K562 (cell line): ENCODE measurements around the gene LRRC25. TPM values are rescaled to one million over a fixed set of nuclear protein-coding genes. Genes with fewer than 3 reads are reported as not detected.
A peak's percentile ranks its signal among the peaks of the same experiment; 100 is the strongest.

Experiments used
- CHD1 ChIP-seq: fragments of 200-600 bp; sonication (generic); IDR thresholded peaks from one replicate; pipeline ENCODE4 v1.6.1; 2012; ENCODE audit warnings: mild to moderate bottlenecking, moderate library complexity, low read length, inconsistent platforms
- ETV1 ChIP-seq: fragments of 450-650 bp; conservative IDR thresholded peaks from 2 replicates; pipeline ENCODE4 v1.6.1; 2016; ENCODE audit warnings: missing genetic modification characterization, control low read depth, low read depth, missing compliant biosample characterization
- HDAC6 ChIP-seq: IDR thresholded peaks from 2 replicates; pipeline ENCODE4 v1.6.1; 2012; ENCODE audit warnings: low read depth, mild to moderate bottlenecking, control low read depth, inconsistent platforms, low read length, moderate library complexity
- NCOA1 ChIP-seq: fragments of 450-650 bp; IDR thresholded peaks from 2 replicates; pipeline ENCODE4 v1.6.1; 2016; ENCODE audit warnings: low read depth
- NCOA2 ChIP-seq, 2 experiments: fragments of 450-650 bp; IDR thresholded peaks; 2 replicates each; pipeline ENCODE4 v1.6.1; 2018; ENCODE audit warnings: mild to moderate bottlenecking in 2 of 2, moderate library complexity in 1 of 2; ENCODE audit not compliant: partially characterized antibody in 2 of 2
- NCOA6 ChIP-seq: fragments of 450-650 bp; IDR thresholded peaks from 2 replicates; pipeline ENCODE4 v1.6.1; 2017; ENCODE audit warnings: mild to moderate bottlenecking
- NFE2 ChIP-seq: IDR thresholded peaks from 2 replicates; pipeline ENCODE4 v1.6.1; 2014; ENCODE audit warnings: antibody characterized with exemption, low read depth
- POLR3G ChIP-seq: IDR thresholded peaks from 2 replicates; pipeline ENCODE4 v1.6.1; 2011; ENCODE audit not compliant: insufficient read length, insufficient replicate concordance; ENCODE audit errors: extremely low read depth
- PYGO2 ChIP-seq: fragments of 450-650 bp; IDR thresholded peaks from 2 replicates; pipeline ENCODE4 v1.6.1; 2016; ENCODE audit warnings: mild to moderate bottlenecking, missing genetic modification characterization, moderate library complexity, missing compliant biosample characterization
- SIRT6 ChIP-seq: IDR thresholded peaks from one replicate; pipeline ENCODE4 v1.6.1; 2012; ENCODE audit warnings: low read depth, mild to moderate bottlenecking, control low read depth, inconsistent platforms, low read length, moderate library complexity
- ZNF133 ChIP-seq: fragments of 250-450 bp; sonication (Bioruptor Pico); IDR thresholded peaks from 2 replicates; pipeline ENCODE4 v1.4.0; 2020; ENCODE audit warnings: mild to moderate bottlenecking
- ZNF24 ChIP-seq: fragments of 450-650 bp; IDR thresholded peaks from 2 replicates; pipeline ENCODE4 v1.6.1; 2016
- ZNF324 ChIP-seq: fragments of 250-450 bp; sonication (Bioruptor Pico); IDR thresholded peaks from 2 replicates; pipeline ENCODE4 v1.4.0; 2020; ENCODE audit warnings: mild to moderate bottlenecking
- polyA plus RNA-seq, 8 experiments: library from polyadenylated mRNA; depleted of rRNA in 4 of 8; stranded (reverse) in 5 of 8; unstranded in 3 of 8; fragments of >200 nt; fragmentation: Nextera tagmentation in 2 of 8; fragmentation: Illumina TruSeq in 1 of 8; extraction: Ambion mirVana in 2 of 8; extraction: Trizol in 1 of 8; gene quantifications; 2 replicates each; pipeline versions ENCODE4 v1.2.1 to v1.2.3, GENCODE V29; 2011 to 2014; ENCODE audit warnings: inconsistent platforms in 1 of 8, missing spikeins in 1 of 8
- total RNA-seq, 7 experiments: library from RNA; depleted of rRNA in 6 of 7; stranded (reverse); fragments of >200 nt in 6 of 7; fragmentation: Illumina TruSeq in 2 of 7; extraction: Trizol in 2 of 7; gene quantifications; 2 replicates each; pipeline versions ENCODE4 v1.2.1 to v1.2.3, GENCODE V29; 2011 to 2021; ENCODE audit warnings: low replicate concordance in 1 of 7
- TF ChIP-seq, protein P1 (sequence below): fragments of 250-450 bp; sonication (Bioruptor Pico); IDR thresholded peaks from 2 replicates; pipeline ENCODE4 v1.5.0; 2021
- TF ChIP-seq, protein P2 (sequence below): conservative IDR thresholded peaks from 2 replicates; pipeline ENCODE4 v1.6.1; 2011; ENCODE audit warnings: low read depth, mild to moderate bottlenecking, low read length; ENCODE audit not compliant: control insufficient read depth
- TF ChIP-seq, protein P3 (sequence below), 2 experiments: fragments of 250-450 bp in 1 of 2; fragments of 450-650 bp in 1 of 2; sonication (Bioruptor Pico) in 1 of 2; IDR thresholded peaks; 2 replicates each; pipeline versions ENCODE4 v1.6.1 to v1.8.0; 2016 to 2021; ENCODE audit warnings: mild to moderate bottlenecking in 2 of 2, moderate library complexity in 2 of 2, missing compliant biosample characterization in 1 of 2, missing genetic modification characterization in 1 of 2
- TF ChIP-seq, protein P4 (sequence below): IDR thresholded peaks from 3 replicates; pipeline ENCODE4 v1.6.1; 2011; ENCODE audit warnings: borderline replicate concordance, mild to moderate bottlenecking; ENCODE audit not compliant: insufficient read length, insufficient read depth
- TF ChIP-seq, protein P5 (sequence below): fragments of 450-650 bp; IDR thresholded peaks from 2 replicates; pipeline ENCODE4 v1.6.1; 2017; ENCODE audit warnings: mild to moderate bottlenecking, moderate library complexity
- TF ChIP-seq, protein P6 (sequence below): fragments of 450-650 bp; formaldehyde crosslinking; IDR thresholded peaks from 2 replicates; pipeline ENCODE4 v1.4.0; 2022; ENCODE audit warnings: missing genetic modification characterization
- TF ChIP-seq, protein P7 (sequence below): fragments of 250-450 bp; sonication (Bioruptor Pico); IDR thresholded peaks from 2 replicates; pipeline ENCODE4 v1.5.0; 2021

The LRRC25 gene
- total and polyA plus RNA-seq, 9 of the 15 experiments (the other 6 are each of a cell fraction or from before 2014, with no cell fraction given): 0.07 to 0.36 (median 0.10) TPM; not detected in 3

DNA sequence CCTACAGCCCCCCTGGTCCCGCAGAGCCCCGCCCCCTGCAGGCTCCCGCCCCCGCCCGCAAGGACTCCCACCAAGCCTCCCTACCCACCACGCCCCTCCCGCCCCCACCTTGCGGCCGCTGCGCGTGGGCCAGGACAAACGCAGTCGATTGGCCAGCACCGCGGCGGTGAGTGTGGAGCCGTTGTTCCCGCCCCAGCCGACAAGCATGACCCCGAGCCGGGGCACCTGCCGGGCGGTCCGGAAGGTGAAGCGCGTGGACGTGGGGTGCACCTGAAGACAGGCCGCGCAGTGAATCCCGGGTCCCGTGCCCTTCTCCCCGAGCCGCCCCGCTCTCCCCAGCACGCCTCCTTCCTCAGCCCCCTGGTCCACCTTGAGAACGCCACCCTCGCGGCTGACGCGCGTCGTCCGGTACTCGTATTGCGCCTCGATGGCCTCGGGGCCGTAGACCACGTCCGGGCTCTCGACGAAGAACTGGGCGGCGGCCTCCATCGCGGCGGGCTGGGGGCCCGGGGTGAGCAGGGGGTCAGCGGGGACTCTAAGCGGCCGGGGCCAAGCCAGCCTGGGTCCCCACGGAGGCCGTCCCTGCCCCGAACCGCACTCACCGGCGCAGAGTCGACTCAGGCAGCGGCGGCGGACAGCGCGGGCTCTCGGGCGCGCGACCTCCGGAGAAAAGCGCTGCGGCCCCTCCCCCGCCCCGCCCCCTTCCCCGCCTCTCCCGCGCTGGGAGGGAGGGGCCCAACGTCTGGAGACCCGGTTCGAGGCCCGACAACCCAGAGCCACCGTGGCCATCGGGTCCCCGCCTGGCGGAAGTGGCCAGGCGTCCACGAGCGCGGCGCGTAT is 40.3 kb upstream of the LRRC25 start, which contains the start of gene ISYNA1 (continued):
- TF ChIP-seq, protein P1, sequence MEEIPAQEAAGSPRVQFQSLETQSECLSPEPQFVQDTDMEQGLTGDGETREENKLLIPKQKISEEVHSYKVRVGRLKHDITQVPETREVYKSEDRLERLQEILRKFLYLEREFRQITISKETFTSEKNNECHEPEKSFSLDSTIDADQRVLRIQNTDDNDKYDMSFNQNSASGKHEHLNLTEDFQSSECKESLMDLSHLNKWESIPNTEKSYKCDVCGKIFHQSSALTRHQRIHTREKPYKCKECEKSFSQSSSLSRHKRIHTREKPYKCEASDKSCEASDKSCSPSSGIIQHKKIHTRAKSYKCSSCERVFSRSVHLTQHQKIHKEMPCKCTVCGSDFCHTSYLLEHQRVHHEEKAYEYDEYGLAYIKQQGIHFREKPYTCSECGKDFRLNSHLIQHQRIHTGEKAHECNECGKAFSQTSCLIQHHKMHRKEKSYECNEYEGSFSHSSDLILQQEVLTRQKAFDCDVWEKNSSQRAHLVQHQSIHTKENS (CRISPR knock-in tag): no peak
- TF ChIP-seq, protein P2, sequence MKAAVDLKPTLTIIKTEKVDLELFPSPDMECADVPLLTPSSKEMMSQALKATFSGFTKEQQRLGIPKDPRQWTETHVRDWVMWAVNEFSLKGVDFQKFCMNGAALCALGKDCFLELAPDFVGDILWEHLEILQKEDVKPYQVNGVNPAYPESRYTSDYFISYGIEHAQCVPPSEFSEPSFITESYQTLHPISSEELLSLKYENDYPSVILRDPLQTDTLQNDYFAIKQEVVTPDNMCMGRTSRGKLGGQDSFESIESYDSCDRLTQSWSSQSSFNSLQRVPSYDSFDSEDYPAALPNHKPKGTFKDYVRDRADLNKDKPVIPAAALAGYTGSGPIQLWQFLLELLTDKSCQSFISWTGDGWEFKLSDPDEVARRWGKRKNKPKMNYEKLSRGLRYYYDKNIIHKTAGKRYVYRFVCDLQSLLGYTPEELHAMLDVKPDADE: no peak
- TF ChIP-seq NCOA1: no peak; the same call in 1 of the 2 replicates
- TF ChIP-seq NFE2: no peak
- no peak for TF ChIP-seq ZNF324 (CRISPR knock-in tag)
- no peak for TF ChIP-seq POLR3G
- TF ChIP-seq, protein P3, sequence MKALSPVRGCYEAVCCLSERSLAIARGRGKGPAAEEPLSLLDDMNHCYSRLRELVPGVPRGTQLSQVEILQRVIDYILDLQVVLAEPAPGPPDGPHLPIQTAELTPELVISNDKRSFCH (CRISPR knock-in tag; IDR thresholded peaks at IDR 0.05): no peak
- TF ChIP-seq, protein P3 (tag; IDR thresholded peaks at IDR 0.05): no peak
- no peak; the same call in 1 of the 2 replicates for TF ChIP-seq NCOA6
- TF ChIP-seq, protein P4, sequence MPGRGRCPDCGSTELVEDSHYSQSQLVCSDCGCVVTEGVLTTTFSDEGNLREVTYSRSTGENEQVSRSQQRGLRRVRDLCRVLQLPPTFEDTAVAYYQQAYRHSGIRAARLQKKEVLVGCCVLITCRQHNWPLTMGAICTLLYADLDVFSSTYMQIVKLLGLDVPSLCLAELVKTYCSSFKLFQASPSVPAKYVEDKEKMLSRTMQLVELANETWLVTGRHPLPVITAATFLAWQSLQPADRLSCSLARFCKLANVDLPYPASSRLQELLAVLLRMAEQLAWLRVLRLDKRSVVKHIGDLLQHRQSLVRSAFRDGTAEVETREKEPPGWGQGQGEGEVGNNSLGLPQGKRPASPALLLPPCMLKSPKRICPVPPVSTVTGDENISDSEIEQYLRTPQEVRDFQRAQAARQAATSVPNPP: no peak
- TF ChIP-seq, protein P5, sequence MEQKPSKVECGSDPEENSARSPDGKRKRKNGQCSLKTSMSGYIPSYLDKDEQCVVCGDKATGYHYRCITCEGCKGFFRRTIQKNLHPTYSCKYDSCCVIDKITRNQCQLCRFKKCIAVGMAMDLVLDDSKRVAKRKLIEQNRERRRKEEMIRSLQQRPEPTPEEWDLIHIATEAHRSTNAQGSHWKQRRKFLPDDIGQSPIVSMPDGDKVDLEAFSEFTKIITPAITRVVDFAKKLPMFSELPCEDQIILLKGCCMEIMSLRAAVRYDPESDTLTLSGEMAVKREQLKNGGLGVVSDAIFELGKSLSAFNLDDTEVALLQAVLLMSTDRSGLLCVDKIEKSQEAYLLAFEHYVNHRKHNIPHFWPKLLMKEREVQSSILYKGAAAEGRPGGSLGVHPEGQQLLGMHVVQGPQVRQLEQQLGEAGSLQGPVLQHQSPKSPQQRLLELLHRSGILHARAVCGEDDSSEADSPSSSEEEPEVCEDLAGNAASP: no peak
- no peak for TF ChIP-seq SIRT6
- TF ChIP-seq HDAC6: no peak
- TF ChIP-seq ZNF24: no peak
- TF ChIP-seq ETV1 (tag): peak; percentile 39; the same call in 1 of the 2 replicates
- TF ChIP-seq, protein P6, sequence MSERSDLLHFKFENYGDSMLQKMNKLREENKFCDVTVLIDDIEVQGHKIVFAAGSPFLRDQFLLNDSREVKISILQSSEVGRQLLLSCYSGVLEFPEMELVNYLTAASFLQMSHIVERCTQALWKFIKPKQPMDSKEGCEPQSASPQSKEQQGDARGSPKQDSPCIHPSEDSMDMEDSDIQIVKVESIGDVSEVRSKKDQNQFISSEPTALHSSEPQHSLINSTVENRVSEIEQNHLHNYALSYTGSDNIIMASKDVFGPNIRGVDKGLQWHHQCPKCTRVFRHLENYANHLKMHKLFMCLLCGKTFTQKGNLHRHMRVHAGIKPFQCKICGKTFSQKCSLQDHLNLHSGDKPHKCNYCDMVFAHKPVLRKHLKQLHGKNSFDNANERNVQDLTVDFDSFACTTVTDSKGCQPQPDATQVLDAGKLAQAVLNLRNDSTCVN: no peak
- TF ChIP-seq PYGO2 (tag): no peak
- TF ChIP-seq NCOA2 (IDR thresholded peaks at IDR 0.05; ENCODE audit: partially characterized antibody in 2 of 2): no peak
- TF ChIP-seq ZNF133 (CRISPR knock-in tag): no peak
- TF ChIP-seq CHD1: peak; percentile 85
- TF ChIP-seq, protein P7, sequence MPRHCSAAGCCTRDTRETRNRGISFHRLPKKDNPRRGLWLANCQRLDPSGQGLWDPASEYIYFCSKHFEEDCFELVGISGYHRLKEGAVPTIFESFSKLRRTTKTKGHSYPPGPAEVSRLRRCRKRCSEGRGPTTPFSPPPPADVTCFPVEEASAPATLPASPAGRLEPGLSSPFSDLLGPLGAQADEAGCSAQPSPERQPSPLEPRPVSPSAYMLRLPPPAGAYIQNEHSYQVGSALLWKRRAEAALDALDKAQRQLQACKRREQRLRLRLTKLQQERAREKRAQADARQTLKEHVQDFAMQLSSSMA (CRISPR knock-in tag): no peak
